GM12872 (cell line): Measurements from ENCODE around the gene CNIH2.

Source experiments
- CTCF ChIP-seq: IDR thresholded peaks from 3 replicates; pipeline ENCODE4 v1.5.1; 2011; ENCODE audit warnings: low read depth, mild to moderate bottlenecking, low read length, moderate library complexity; ENCODE audit not compliant: insufficient read depth

The CNIH2 gene

DNA sequence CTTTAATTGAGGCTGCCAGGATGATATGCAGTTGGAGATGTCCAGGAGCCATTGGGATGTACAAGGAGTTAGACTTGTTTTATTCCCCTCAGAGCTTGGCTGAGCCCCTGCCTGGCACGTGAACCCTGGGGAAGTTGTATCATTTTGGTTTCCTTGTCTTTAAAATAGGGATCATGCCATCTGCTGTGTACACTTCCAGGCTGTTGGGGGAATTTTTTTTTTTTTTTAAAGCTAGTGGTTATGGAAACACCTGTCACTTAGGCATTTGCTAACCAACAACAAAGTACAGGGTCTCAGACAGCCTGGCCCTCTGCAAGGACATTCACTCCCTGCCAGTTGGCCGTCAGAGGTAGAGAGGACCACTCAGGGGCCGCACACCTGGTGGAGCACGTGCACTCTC, 18.0 kb upstream of the CNIH2 start:
- TF ChIP-seq CTCF = no peak

- TF ChIP-seq CTCF = no peak
Measured at GRCh38 chr11:66261578-66261977, 16.4 kb upstream of the CNIH2 start.

GRCh38 chr11:66262191-66262590, 15.8 kb upstream of the CNIH2 start:
- TF ChIP-seq CTCF = no peak

GRCh38 chr11:66262696-66263095, 15.3 kb upstream of the CNIH2 start:
- TF ChIP-seq CTCF = no peak

- TF ChIP-seq CTCF = no peak
Measured at GRCh38 chr11:66263231-66263630, 14.7 kb upstream of the CNIH2 start.

- TF ChIP-seq CTCF = no peak
Measured at GRCh38 chr11:66263785-66264184, 14.2 kb upstream of the CNIH2 start.

GRCh38 chr11:66264383-66264782, 13.6 kb upstream of the CNIH2 start:
- 0 out of 3 replicates have a peak, but pooled peaks have one; percentile 7 for TF ChIP-seq CTCF

DNA sequence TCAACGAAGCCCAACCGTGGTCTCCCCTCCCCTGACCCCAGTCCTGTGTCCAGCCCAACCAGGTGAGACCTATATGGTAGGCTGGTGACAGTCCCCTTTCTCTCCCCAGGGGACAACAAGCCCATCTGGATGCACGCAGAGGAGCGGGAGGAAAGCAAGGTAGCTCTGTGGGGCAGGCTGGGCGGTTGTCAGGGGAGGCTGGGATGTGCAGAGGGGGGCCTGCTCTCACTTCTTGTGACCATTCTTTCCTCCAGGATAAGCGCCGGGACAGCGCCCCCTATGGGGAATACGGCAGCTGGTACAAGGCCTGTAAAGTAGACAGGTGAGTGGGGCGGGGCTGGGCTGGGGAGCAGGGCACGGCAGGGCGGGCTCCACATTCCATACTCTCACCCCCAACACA, 13.1 kb upstream of the CNIH2 start:
- peak; percentile 48; the same call in 2 of the 3 replicates for TF ChIP-seq CTCF
